ENCODE measurements around the gene OR4D1.

Gene OR4D1

GRCh38 chr17:58189436-58190146, 41.4 kb downstream of the OR4D1 start:
- no peak overlapping the region for H2AK5ac ChIP-seq (ENCODE audit: low read length, severe bottlenecking)
- H3K36me3 ChIP-seq (ENCODE audit: control insufficient read depth in 1 of 2, insufficient read depth in 2 of 2, low read depth in 1 of 2, low read length in 2 of 2): no peaks in the 10 kb centered on the region
- WGBS: 76% methylated on average over 11 of the region's 11 CpGs
- no peaks in the 10 kb centered on the region for H3K79me1 ChIP-seq (replicated peaks; ENCODE audit: low read length, poor library complexity, severe bottlenecking)
- H2BK120ac ChIP-seq (ENCODE audit: low read depth, low read length): no peak overlapping the region
- H2AFZ ChIP-seq (ENCODE audit: low read depth, low read length): no peak overlapping the region
- no peak overlapping the region for H2BK5ac ChIP-seq (ENCODE audit: low read depth, low read length, poor library complexity, severe bottlenecking)
- no peak overlapping the region for H3K9ac ChIP-seq (ENCODE audit: low read length)
- no peak overlapping the region for H4K91ac ChIP-seq (ENCODE audit: low read length)
- no peaks in the 10 kb centered on the region for H3K4me1 ChIP-seq (ENCODE audit: control insufficient read depth, insufficient read depth, low read depth, low read length)
- H3K4ac ChIP-seq (ENCODE audit: low read depth in 1 of 2, low read length in 2 of 2): no peak overlapping the region
- no peak overlapping the region for H3K23ac ChIP-seq (ENCODE audit: low read length in 2 of 2)
- H3K27ac ChIP-seq (ENCODE audit: low read length, poor library complexity, severe bottlenecking): no peak overlapping the region
- H2BK12ac ChIP-seq (ENCODE audit: low read length in 2 of 2): no peak overlapping the region
- H3K18ac ChIP-seq (ENCODE audit: low read depth in 1 of 2, low read length in 2 of 2): no peak overlapping the region
- H2BK15ac ChIP-seq (ENCODE audit: low read depth, poor library complexity, severe bottlenecking): no peak overlapping the region
- H3K14ac ChIP-seq (ENCODE audit: low read length in 2 of 2): no peak overlapping the region
- no peaks in the 10 kb centered on the region for H3K9me3 ChIP-seq (ENCODE audit: control insufficient read depth, low read length)
- peak; percentile 45 for DNase-seq
- no peak overlapping the region for H3K4me2 ChIP-seq (ENCODE audit: low read length, poor library complexity, severe bottlenecking)
- peak overlapping the region in 1 of 2 experiments; percentile 51 for H3K4me3 ChIP-seq (ENCODE audit: insufficient read depth in 1 of 2, low read depth in 1 of 2, low read length in 2 of 2)
- H3K27me3 ChIP-seq (ENCODE audit: control insufficient read depth in 1 of 2, insufficient read depth in 1 of 2, low read length in 2 of 2): peaks cover 43 to 75% of the 10 kb centered on the region in 2 experiments
- H4K8ac ChIP-seq (ENCODE audit: low read length): no peak overlapping the region

DNA sequence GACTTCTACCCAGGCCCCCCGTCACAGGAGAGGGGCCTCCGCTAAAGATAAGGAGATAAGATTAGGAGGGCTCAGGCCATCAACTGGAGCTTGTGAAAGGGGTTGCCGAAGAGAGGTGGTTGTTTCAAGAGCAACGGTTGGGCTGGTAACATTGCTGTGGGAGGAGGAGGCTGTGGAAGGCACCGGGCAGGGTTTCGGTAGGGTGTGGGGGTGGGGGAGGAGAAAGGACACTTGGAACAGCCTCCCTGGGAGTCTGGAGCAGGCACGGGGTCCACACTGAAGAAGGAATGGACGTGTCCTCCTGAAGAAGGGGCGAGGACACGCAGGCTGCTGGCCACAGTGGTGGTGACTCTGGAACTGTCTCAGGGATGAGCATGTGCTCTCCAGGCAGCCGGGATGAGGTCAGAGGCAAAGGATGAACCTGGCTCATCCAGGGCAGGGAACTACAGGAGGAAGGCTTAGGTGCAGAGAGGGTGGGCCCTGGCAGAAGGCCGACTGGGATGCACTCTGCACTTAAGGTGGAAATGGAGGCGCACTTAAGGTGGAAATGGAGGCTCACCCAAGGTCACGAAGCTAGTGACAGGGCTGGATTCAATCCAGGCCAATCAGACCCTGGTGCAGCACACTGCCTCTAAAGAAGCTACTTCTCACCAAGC, 43.2 kb downstream of the OR4D1 start:
- H2AFZ ChIP-seq (ENCODE audit: low read depth, low read length): no peak overlapping the region
- H3K18ac ChIP-seq (ENCODE audit: low read depth in 1 of 2, low read length in 2 of 2): no peak overlapping the region
- H3K79me1 ChIP-seq (replicated peaks; ENCODE audit: low read length, poor library complexity, severe bottlenecking): no peaks in the 10 kb centered on the region
- H3K4ac ChIP-seq (ENCODE audit: low read depth in 1 of 2, low read length in 2 of 2): no peak overlapping the region
- H2BK120ac ChIP-seq (ENCODE audit: low read depth, low read length): no peak overlapping the region
- no peak overlapping the region for H3K14ac ChIP-seq (ENCODE audit: low read length in 2 of 2)
- H2BK12ac ChIP-seq (ENCODE audit: low read length in 2 of 2): no peak overlapping the region
- H2BK15ac ChIP-seq (ENCODE audit: low read depth, poor library complexity, severe bottlenecking): no peak overlapping the region
- DNase-seq: no peak
- H3K4me2 ChIP-seq (ENCODE audit: low read length, poor library complexity, severe bottlenecking): no peak overlapping the region
- H3K27me3 ChIP-seq (ENCODE audit: control insufficient read depth in 1 of 2, insufficient read depth in 1 of 2, low read length in 2 of 2): peaks cover 45 to 72% of the 10 kb centered on the region in 2 experiments
- H3K9ac ChIP-seq (ENCODE audit: low read length): no peak overlapping the region
- H3K9me3 ChIP-seq (ENCODE audit: control insufficient read depth, low read length): no peaks in the 10 kb centered on the region
- H4K91ac ChIP-seq (ENCODE audit: low read length): no peak overlapping the region
- H3K36me3 ChIP-seq (ENCODE audit: control insufficient read depth in 1 of 2, insufficient read depth in 2 of 2, low read depth in 1 of 2, low read length in 2 of 2): no peaks in the 10 kb centered on the region
- H3K4me3 ChIP-seq (ENCODE audit: insufficient read depth in 1 of 2, low read depth in 1 of 2, low read length in 2 of 2): no peak overlapping the region
- WGBS: 36% methylated on average over 14 of the region's 14 CpGs
- H3K27ac ChIP-seq (ENCODE audit: low read length, poor library complexity, severe bottlenecking): no peak overlapping the region
- H3K4me1 ChIP-seq (ENCODE audit: control insufficient read depth, insufficient read depth, low read depth, low read length): no peaks in the 10 kb centered on the region
- no peak overlapping the region for H2AK5ac ChIP-seq (ENCODE audit: low read length, severe bottlenecking)
- H2BK5ac ChIP-seq (ENCODE audit: low read depth, low read length, poor library complexity, severe bottlenecking): no peak overlapping the region
- H3K23ac ChIP-seq (ENCODE audit: low read length in 2 of 2): no peak overlapping the region
- no peak overlapping the region for H4K8ac ChIP-seq (ENCODE audit: low read length)

GRCh38 chr17:58192612-58193011, 44.4 kb downstream of the OR4D1 start, which contains the start of gene EPX:
Gene EPX, plus strand, starts transcription at chr17:58192726. Its CDS starts 121 bp downstream, at chr17:58192847.
- whole genome bisulfite sequencing: 22% methylated on average over 6 of the region's 6 CpGs
- H2BK12ac ChIP-seq (ENCODE audit: low read length in 2 of 2): no peak within 1 kb of the TSS

GRCh38 chr17:58193641-58194255, 45.6 kb downstream of the OR4D1 start:
- WGBS: 90% methylated on average over 18 of the region's 18 CpGs
- H3K4me1 ChIP-seq (ENCODE audit: control insufficient read depth, insufficient read depth, low read depth, low read length): no peaks in the 10 kb centered on the region
- H2BK12ac ChIP-seq (ENCODE audit: low read length in 2 of 2): no peak overlapping the region
- peaks cover 48 to 74% of the 10 kb centered on the region in 2 experiments for H3K27me3 ChIP-seq (ENCODE audit: control insufficient read depth in 1 of 2, insufficient read depth in 1 of 2, low read length in 2 of 2)
- no peaks in the 10 kb centered on the region for H3K9me3 ChIP-seq (ENCODE audit: control insufficient read depth, low read length)
- H3K36me3 ChIP-seq (ENCODE audit: control insufficient read depth in 1 of 2, insufficient read depth in 2 of 2, low read depth in 1 of 2, low read length in 2 of 2): no peaks in the 10 kb centered on the region
- H3K14ac ChIP-seq (ENCODE audit: low read length in 2 of 2): no peak overlapping the region
- no peak overlapping the region for H3K23ac ChIP-seq (ENCODE audit: low read length in 2 of 2)
- no peak overlapping the region for H2BK5ac ChIP-seq (ENCODE audit: low read depth, low read length, poor library complexity, severe bottlenecking)
- no peak for DNase-seq
- no peak overlapping the region for H3K4me2 ChIP-seq (ENCODE audit: low read length, poor library complexity, severe bottlenecking)
- no peak overlapping the region for H2AFZ ChIP-seq (ENCODE audit: low read depth, low read length)
- no peak overlapping the region for H3K27ac ChIP-seq (ENCODE audit: low read length, poor library complexity, severe bottlenecking)
- no peak overlapping the region for H2BK15ac ChIP-seq (ENCODE audit: low read depth, poor library complexity, severe bottlenecking)
- H2AK5ac ChIP-seq (ENCODE audit: low read length, severe bottlenecking): no peak overlapping the region
- H2BK120ac ChIP-seq (ENCODE audit: low read depth, low read length): no peak overlapping the region
- H3K18ac ChIP-seq (ENCODE audit: low read depth in 1 of 2, low read length in 2 of 2): no peak overlapping the region
- H3K4me3 ChIP-seq (ENCODE audit: insufficient read depth in 1 of 2, low read depth in 1 of 2, low read length in 2 of 2): no peak overlapping the region
- H3K4ac ChIP-seq (ENCODE audit: low read depth in 1 of 2, low read length in 2 of 2): no peak overlapping the region
- H4K91ac ChIP-seq (ENCODE audit: low read length): no peak overlapping the region
- no peaks in the 10 kb centered on the region for H3K79me1 ChIP-seq (replicated peaks; ENCODE audit: low read length, poor library complexity, severe bottlenecking)
- H3K9ac ChIP-seq (ENCODE audit: low read length): no peak overlapping the region
- H4K8ac ChIP-seq (ENCODE audit: low read length): no peak overlapping the region

More at GRCh38 chr17:58192612-58193011, 44.4 kb downstream of the OR4D1 start, which contains the start of gene EPX:
- H3K9me3 ChIP-seq (ENCODE audit: control insufficient read depth, low read length): no peaks in the 10 kb centered on the region
- no peak within 1 kb of the TSS for H3K14ac ChIP-seq (ENCODE audit: low read length in 2 of 2)
- no peak within 1 kb of the TSS for H2AFZ ChIP-seq (ENCODE audit: low read depth, low read length)
- no peak within 1 kb of the TSS for H3K27ac ChIP-seq (ENCODE audit: low read length, poor library complexity, severe bottlenecking)
- H3K18ac ChIP-seq (ENCODE audit: low read depth in 1 of 2, low read length in 2 of 2): no peak within 1 kb of the TSS
- no peak within 1 kb of the TSS for H3K23ac ChIP-seq (ENCODE audit: low read length in 2 of 2)
- H4K8ac ChIP-seq (ENCODE audit: low read length): no peak within 1 kb of the TSS
- no peaks in the 10 kb centered on the region for H3K36me3 ChIP-seq (ENCODE audit: control insufficient read depth in 1 of 2, insufficient read depth in 2 of 2, low read depth in 1 of 2, low read length in 2 of 2)
- H3K4me1 ChIP-seq (ENCODE audit: control insufficient read depth, insufficient read depth, low read depth, low read length): no peaks in the 10 kb centered on the region
- H3K79me1 ChIP-seq (replicated peaks; ENCODE audit: low read length, poor library complexity, severe bottlenecking): no peaks in the 10 kb centered on the region
- peaks cover 43 to 73% of the 10 kb centered on the region in 2 experiments for H3K27me3 ChIP-seq (ENCODE audit: control insufficient read depth in 1 of 2, insufficient read depth in 1 of 2, low read length in 2 of 2)
- no peak within 1 kb of the TSS for H3K4ac ChIP-seq (ENCODE audit: low read depth in 1 of 2, low read length in 2 of 2)
- no peak within 1 kb of the TSS for H2BK120ac ChIP-seq (ENCODE audit: low read depth, low read length)
- H2BK5ac ChIP-seq (ENCODE audit: low read depth, low read length, poor library complexity, severe bottlenecking): no peak within 1 kb of the TSS
- no peak within 1 kb of the TSS for H3K9ac ChIP-seq (ENCODE audit: low read length)
- no peak within 1 kb of the TSS for H2BK15ac ChIP-seq (ENCODE audit: low read depth, poor library complexity, severe bottlenecking)
- no peak within 1 kb of the TSS for H3K4me2 ChIP-seq (ENCODE audit: low read length, poor library complexity, severe bottlenecking)
- H2AK5ac ChIP-seq (ENCODE audit: low read length, severe bottlenecking): no peak within 1 kb of the TSS
- DNase-seq: no peak
- no peak within 1 kb of the TSS for H3K4me3 ChIP-seq (ENCODE audit: insufficient read depth in 1 of 2, low read depth in 1 of 2, low read length in 2 of 2)
- H4K91ac ChIP-seq (ENCODE audit: low read length): no peak within 1 kb of the TSS

Measured in mesenchymal stem cell (in vitro differentiated cells and primary cell).